GM23338 (cell line): ENCODE data around the gene FARSB. TPM values are rescaled to one million over a fixed set of nuclear protein-coding genes. Genes with fewer than 3 reads are reported as not detected.

Experiments used
- ATAC-seq: fragments of 200-7000 bp; cut with Tn5 transposase; 3 replicates; pipeline ENCODE4 v1.9.1; 2020
- DNase-seq: peaks from one replicate; pipeline ENCODE4 v3.0.0-alpha.2; 2015; ENCODE audit warnings: low spot score
- H2AFZ ChIP-seq: fragments of 200-600 bp; sonication (generic); 2 replicates; pipeline ENCODE4 v1.8.0; 2016; ENCODE audit warnings: antibody characterized with exemption, mild to moderate bottlenecking, moderate library complexity
- H3F3A ChIP-seq: fragments of 200-600 bp; sonication (generic); replicated peaks from 2 replicates; pipeline ENCODE4 v1.8.0; 2017; ENCODE audit warnings: antibody characterized with exemption, mixed run types, low read depth
- H3K27ac ChIP-seq: fragments of 200-600 bp; sonication (generic); 2 replicates; pipeline ENCODE4 v1.6.1; 2016; ENCODE audit warnings: low read depth
- H3K27me3 ChIP-seq: fragments of 200-600 bp; sonication (generic); 2 replicates; pipeline ENCODE4 v1.8.0; 2016; ENCODE audit warnings: mild to moderate bottlenecking, mixed run types, moderate library complexity; ENCODE audit not compliant: insufficient read depth
- H3K36me3 ChIP-seq: fragments of 200-600 bp; sonication (generic); 2 replicates; pipeline ENCODE4 v1.8.0; 2016; ENCODE audit warnings: mild to moderate bottlenecking; ENCODE audit not compliant: insufficient read depth
- H3K4me1 ChIP-seq: fragments of 200-600 bp; sonication (generic); 2 replicates; pipeline ENCODE4 v1.8.0; 2016; ENCODE audit warnings: mild to moderate bottlenecking, moderate library complexity; ENCODE audit not compliant: insufficient read depth
- H3K4me2 ChIP-seq: fragments of 200-600 bp; sonication (generic); 2 replicates; pipeline ENCODE4 v1.7.1; 2017; ENCODE audit warnings: mixed run types
- H3K4me3 ChIP-seq: fragments of 200-600 bp; sonication (generic); 2 replicates; pipeline ENCODE4 v1.6.1; 2016; ENCODE audit warnings: mixed run types
- H3K79me2 ChIP-seq: fragments of 200-600 bp; sonication (generic); replicated peaks from 2 replicates; pipeline ENCODE4 v1.8.0; 2017; ENCODE audit warnings: mild to moderate bottlenecking; ENCODE audit not compliant: insufficient read depth
- H3K9me2 ChIP-seq: fragments of 200-600 bp; sonication (generic); 2 replicates; pipeline ENCODE4 v1.8.0; 2017; ENCODE audit not compliant: insufficient read depth
- H4K20me1 ChIP-seq: fragments of 200-600 bp; sonication (generic); replicated peaks from 2 replicates; pipeline ENCODE4 v1.8.0; 2017; ENCODE audit warnings: mild to moderate bottlenecking; ENCODE audit not compliant: insufficient read depth
- H3K27ac Mint-ChIP-seq: 2 replicates; pipeline ENCODE4 v1.8.0; 2020; ENCODE audit warnings: inconsistent platforms, mild to moderate bottlenecking, moderate library complexity, mixed read lengths
- H3K27me3 Mint-ChIP-seq: 3 replicates; pipeline ENCODE4 v1.8.0; 2022; ENCODE audit warnings: low read depth, mild to moderate bottlenecking, moderate library complexity, mixed read lengths, inconsistent platforms; ENCODE audit not compliant: insufficient read depth, poor library complexity
- H3K36me3 Mint-ChIP-seq: 3 replicates; pipeline ENCODE4 v1.8.0; 2021; ENCODE audit warnings: low read depth, mild to moderate bottlenecking, inconsistent platforms, moderate library complexity, mixed read lengths
- H3K4me1 Mint-ChIP-seq: 3 replicates; pipeline ENCODE4 v1.8.0; 2020; ENCODE audit warnings: mild to moderate bottlenecking, inconsistent platforms, mixed read lengths
- H3K4me3 Mint-ChIP-seq: 3 replicates; pipeline ENCODE4 v1.8.0; 2021; ENCODE audit warnings: moderate library complexity, mild to moderate bottlenecking, inconsistent platforms, mixed read lengths
- H3K9me3 Mint-ChIP-seq: 3 replicates; pipeline ENCODE4 v1.8.0; 2020; ENCODE audit warnings: moderate library complexity, mild to moderate bottlenecking, inconsistent platforms, mixed read lengths
- CREB1 ChIP-seq: fragments of 250-450 bp; sonication (Bioruptor Pico); IDR thresholded peaks from 2 replicates; pipeline ENCODE4 v1.5.0; 2020; ENCODE audit warnings: low read depth, mild to moderate bottlenecking, moderate library complexity
- EZH2 ChIP-seq: fragments of 200-600 bp; sonication (generic); IDR thresholded peaks from one replicate; pipeline ENCODE4 v1.8.0; 2017; ENCODE audit warnings: antibody characterized with exemption, mild to moderate bottlenecking, low read depth; ENCODE audit not compliant: unreplicated experiment
- JUNB ChIP-seq: IDR thresholded peaks from one replicate; pipeline ENCODE4 v1.6.1; 2016; ENCODE audit warnings: antibody characterized with exemption; ENCODE audit not compliant: unreplicated experiment
- NANOG ChIP-seq: IDR thresholded peaks from 2 replicates; pipeline ENCODE4 v1.6.1; 2016; ENCODE audit warnings: antibody characterized with exemption, borderline replicate concordance
- POLR2AphosphoS5 ChIP-seq: IDR thresholded peaks from 2 replicates; pipeline ENCODE4 v1.6.1; 2016; ENCODE audit warnings: antibody characterized with exemption, low read depth
- ZNF114 ChIP-seq: fragments of 250-450 bp; sonication (Bioruptor Pico); IDR thresholded peaks from 2 replicates; pipeline ENCODE4 v1.5.0; 2020; ENCODE audit warnings: mild to moderate bottlenecking, moderate library complexity
- ZNF331 ChIP-seq: fragments of 250-450 bp; sonication (Bioruptor Pico); IDR thresholded peaks from 2 replicates; pipeline ENCODE4 v1.5.0; 2020; ENCODE audit warnings: low read depth, mild to moderate bottlenecking, moderate library complexity
- polyA plus RNA-seq: library from polyadenylated mRNA; unstranded; fragments of >200 nt; fragmentation: Nextera tagmentation; extraction: Ambion mirVana; gene quantifications from 2 replicates; pipeline ENCODE4 v1.2.1, GENCODE V29; 2016
- total RNA-seq: library from RNA; depleted of rRNA; stranded (reverse); fragments of >200 nt; shearing (Covaris generic); gene quantifications from 2 replicates; pipeline ENCODE4 v1.2.3, GENCODE V29; 2014
- TF ChIP-seq, protein P1 (sequence below): fragments of 250-450 bp; sonication (Bioruptor Pico); IDR thresholded peaks from 2 replicates; pipeline ENCODE4 v1.5.0; 2020; ENCODE audit warnings: mild to moderate bottlenecking, moderate library complexity
- TF ChIP-seq, protein P2 (sequence below): IDR thresholded peaks from one replicate; pipeline ENCODE4 v1.6.1; 2018; ENCODE audit warnings: antibody characterized with exemption; ENCODE audit not compliant: unreplicated experiment

FARSB gene
- total and polyA plus RNA-seq, 2 experiments from 2014 or later = 32.5 to 40.0 TPM

DNA sequence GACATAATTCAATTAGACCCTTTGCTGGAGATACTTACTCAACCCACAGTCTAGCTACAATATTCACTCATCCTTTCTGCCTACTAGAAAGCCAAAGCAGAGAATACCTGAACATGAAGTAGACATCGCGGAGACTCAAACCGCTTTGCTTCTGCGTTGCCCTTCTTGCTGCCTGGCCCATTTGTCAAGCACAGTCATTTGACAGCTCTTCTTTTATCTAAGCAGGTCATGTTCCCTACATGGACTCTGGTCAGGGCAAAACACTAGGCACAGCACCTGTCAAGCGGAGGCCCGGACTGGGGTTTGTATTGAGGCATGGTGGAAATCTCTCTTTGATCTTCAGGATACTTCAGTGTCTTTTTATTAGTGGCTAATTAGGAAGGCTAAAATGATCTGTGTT, 89.7 kb downstream of the FARSB start (continued):
- TF ChIP-seq, protein P1, sequence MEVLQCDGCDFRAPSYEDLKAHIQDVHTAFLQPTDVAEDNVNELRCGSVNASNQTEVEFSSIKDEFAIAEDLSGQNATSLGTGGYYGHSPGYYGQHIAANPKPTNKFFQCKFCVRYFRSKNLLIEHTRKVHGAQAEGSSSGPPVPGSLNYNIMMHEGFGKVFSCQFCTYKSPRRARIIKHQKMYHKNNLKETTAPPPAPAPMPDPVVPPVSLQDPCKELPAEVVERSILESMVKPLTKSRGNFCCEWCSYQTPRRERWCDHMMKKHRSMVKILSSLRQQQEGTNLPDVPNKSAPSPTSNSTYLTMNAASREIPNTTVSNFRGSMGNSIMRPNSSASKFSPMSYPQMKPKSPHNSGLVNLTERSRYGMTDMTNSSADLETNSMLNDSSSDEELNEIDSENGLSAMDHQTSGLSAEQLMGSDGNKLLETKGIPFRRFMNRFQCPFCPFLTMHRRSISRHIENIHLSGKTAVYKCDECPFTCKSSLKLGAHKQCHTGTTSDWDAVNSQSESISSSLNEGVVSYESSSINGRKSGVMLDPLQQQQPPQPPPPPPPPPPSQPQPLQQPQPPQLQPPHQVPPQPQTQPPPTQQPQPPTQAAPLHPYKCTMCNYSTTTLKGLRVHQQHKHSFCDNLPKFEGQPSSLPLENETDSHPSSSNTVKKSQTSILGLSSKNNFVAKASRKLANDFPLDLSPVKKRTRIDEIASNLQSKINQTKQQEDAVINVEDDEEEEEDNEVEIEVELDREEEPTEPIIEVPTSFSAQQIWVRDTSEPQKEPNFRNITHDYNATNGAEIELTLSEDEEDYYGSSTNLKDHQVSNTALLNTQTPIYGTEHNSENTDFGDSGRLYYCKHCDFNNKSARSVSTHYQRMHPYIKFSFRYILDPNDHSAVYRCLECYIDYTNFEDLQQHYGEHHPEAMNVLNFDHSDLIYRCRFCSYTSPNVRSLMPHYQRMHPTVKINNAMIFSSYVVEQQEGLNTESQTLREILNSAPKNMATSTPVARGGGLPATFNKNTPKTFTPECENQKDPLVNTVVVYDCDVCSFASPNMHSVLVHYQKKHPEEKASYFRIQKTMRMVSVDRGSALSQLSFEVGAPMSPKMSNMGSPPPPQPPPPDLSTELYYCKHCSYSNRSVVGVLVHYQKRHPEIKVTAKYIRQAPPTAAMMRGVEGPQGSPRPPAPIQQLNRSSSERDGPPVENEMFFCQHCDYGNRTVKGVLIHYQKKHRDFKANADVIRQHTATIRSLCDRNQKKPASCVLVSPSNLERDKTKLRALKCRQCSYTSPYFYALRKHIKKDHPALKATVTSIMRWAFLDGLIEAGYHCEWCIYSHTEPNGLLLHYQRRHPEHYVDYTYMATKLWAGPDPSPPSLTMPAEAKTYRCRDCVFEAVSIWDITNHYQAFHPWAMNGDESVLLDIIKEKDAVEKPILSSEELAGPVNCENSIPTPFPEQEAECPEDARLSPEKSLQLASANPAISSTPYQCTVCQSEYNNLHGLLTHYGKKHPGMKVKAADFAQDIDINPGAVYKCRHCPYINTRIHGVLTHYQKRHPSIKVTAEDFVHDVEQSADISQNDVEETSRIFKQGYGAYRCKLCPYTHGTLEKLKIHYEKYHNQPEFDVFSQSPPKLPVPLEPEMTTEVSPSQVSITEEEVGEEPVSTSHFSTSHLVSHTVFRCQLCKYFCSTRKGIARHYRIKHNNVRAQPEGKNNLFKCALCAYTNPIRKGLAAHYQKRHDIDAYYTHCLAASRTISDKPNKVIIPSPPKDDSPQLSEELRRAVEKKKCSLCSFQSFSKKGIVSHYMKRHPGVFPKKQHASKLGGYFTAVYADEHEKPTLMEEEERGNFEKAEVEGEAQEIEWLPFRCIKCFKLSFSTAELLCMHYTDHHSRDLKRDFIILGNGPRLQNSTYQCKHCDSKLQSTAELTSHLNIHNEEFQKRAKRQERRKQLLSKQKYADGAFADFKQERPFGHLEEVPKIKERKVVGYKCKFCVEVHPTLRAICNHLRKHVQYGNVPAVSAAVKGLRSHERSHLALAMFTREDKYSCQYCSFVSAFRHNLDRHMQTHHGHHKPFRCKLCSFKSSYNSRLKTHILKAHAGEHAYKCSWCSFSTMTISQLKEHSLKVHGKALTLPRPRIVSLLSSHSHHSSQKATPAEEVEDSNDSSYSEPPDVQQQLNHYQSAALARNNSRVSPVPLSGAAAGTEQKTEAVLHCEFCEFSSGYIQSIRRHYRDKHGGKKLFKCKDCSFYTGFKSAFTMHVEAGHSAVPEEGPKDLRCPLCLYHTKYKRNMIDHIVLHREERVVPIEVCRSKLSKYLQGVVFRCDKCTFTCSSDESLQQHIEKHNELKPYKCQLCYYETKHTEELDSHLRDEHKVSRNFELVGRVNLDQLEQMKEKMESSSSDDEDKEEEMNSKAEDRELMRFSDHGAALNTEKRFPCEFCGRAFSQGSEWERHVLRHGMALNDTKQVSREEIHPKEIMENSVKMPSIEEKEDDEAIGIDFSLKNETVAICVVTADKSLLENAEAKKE (CRISPR knock-in tag) = no peak

DNA sequence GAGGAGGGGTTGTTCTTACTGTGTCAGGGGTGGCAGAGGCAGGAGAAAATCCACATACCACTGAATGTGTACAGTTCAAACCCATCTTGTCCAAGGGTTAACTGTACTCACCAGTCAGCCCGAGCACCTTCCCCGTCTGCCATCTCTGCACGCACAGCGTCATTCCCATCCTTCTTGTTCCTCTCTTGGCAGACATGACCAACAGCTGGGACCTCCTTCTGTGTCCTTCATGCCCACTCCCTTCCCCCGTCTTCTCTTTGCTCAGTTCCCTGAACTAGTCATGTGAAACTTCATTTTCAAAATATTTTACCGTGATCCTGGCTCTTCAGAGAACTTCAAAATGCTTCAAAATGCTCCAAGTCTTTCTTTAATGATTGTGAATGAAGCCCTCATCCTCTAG, 92.0 kb downstream of the FARSB start:
- Histone ChIP-seq H3F3A (no peaks in the 10 kb centered on the region), H3K9me2 (no peaks in the 10 kb centered on the region), H3K4me3 (no peak overlapping the region), H4K20me1 (peaks cover 6% of the 10 kb centered on the region), H3K36me3 (no peaks in the 10 kb centered on the region), H3K4me2 (no peak overlapping the region), H3K27ac (no peak overlapping the region), H3K4me1 (no peaks in the 10 kb centered on the region), H2AFZ (no peak overlapping the region), H3K27me3 (no peaks in the 10 kb centered on the region), H3K79me2 (no peaks in the 10 kb centered on the region)
- DNase-seq (no peak), ATAC-seq (no peak)
- Mint-ChIP-seq H3K27me3 (peaks cover 2% of the 10 kb centered on the region), H3K9me3 (no peaks in the 10 kb centered on the region), H3K36me3 (0 out of 3 replicates have a peak, but pooled peaks cover 5% of the 10 kb centered on the region), H3K27ac (no peak overlapping the region), H3K4me3 (no peak overlapping the region), H3K4me1 (peaks cover 4% of the 10 kb centered on the region; the same call in 2 of the 3 replicates)
- TF ChIP-seq POLR2AphosphoS5 (no peak), ZNF331 (CRISPR knock-in tag) (no peak), ZNF114 (CRISPR knock-in tag) (no peak), CREB1 (CRISPR knock-in tag) (no peak), JUNB (no peak), EZH2 (no peak), NANOG (no peak)
- TF ChIP-seq, protein P2, sequence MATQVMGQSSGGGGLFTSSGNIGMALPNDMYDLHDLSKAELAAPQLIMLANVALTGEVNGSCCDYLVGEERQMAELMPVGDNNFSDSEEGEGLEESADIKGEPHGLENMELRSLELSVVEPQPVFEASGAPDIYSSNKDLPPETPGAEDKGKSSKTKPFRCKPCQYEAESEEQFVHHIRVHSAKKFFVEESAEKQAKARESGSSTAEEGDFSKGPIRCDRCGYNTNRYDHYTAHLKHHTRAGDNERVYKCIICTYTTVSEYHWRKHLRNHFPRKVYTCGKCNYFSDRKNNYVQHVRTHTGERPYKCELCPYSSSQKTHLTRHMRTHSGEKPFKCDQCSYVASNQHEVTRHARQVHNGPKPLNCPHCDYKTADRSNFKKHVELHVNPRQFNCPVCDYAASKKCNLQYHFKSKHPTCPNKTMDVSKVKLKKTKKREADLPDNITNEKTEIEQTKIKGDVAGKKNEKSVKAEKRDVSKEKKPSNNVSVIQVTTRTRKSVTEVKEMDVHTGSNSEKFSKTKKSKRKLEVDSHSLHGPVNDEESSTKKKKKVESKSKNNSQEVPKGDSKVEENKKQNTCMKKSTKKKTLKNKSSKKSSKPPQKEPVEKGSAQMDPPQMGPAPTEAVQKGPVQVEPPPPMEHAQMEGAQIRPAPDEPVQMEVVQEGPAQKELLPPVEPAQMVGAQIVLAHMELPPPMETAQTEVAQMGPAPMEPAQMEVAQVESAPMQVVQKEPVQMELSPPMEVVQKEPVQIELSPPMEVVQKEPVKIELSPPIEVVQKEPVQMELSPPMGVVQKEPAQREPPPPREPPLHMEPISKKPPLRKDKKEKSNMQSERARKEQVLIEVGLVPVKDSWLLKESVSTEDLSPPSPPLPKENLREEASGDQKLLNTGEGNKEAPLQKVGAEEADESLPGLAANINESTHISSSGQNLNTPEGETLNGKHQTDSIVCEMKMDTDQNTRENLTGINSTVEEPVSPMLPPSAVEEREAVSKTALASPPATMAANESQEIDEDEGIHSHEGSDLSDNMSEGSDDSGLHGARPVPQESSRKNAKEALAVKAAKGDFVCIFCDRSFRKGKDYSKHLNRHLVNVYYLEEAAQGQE = no peak
